Lung (tissue), 12 donors: ENCODE results near the gene CAMK2B. TPM values are rescaled to one million over a fixed set of nuclear protein-coding genes. Genes with fewer than 3 reads are reported as not detected.

ENCODE experiments used
- ATAC-seq: fragments of 200-7000 bp; cut with Tn5 transposase; one replicate; pipeline ENCODE4 v1.9.1; 2020; ENCODE audit warnings: moderate number of reproducible peaks; ENCODE audit not compliant: insufficient read depth, low FRiP score
- DNase-seq, 3 donors: peaks; one replicate each; pipeline ENCODE4 v3.0.0-alpha.2; 2013 to 2017
- H3K27ac ChIP-seq, 2 donors: one replicate each; pipeline ENCODE4 v1.5.1; 2013; ENCODE audit warnings: mild to moderate bottlenecking in 2 of 2, moderate library complexity in 2 of 2, control low read depth in 1 of 2, inconsistent platforms in 1 of 2, low read depth in 1 of 2, low read length in 1 of 2
- H3K27me3 ChIP-seq, 3 donors: one replicate each; pipeline ENCODE4 v1.5.1; 2013; ENCODE audit warnings: low read length in 2 of 3; ENCODE audit not compliant: control insufficient read depth in 3 of 3, insufficient read depth in 3 of 3
- H3K36me3 ChIP-seq, 4 donors: one replicate each; pipeline ENCODE4 v1.5.1; 2013; ENCODE audit warnings: low read length in 4 of 4, mild to moderate bottlenecking in 1 of 4, moderate library complexity in 1 of 4; ENCODE audit not compliant: control insufficient read depth in 4 of 4, insufficient read depth in 4 of 4
- H3K4me1 ChIP-seq, 5 donors: one replicate each; pipeline ENCODE4 v1.5.1; 2013; ENCODE audit warnings: low read length in 5 of 5, mild to moderate bottlenecking in 2 of 5, moderate library complexity in 1 of 5; ENCODE audit not compliant: control insufficient read depth in 5 of 5, insufficient read depth in 5 of 5
- H3K4me3 ChIP-seq: one replicate; pipeline ENCODE4 v1.5.1; 2013; ENCODE audit warnings: mild to moderate bottlenecking, control low read depth, moderate library complexity
- H3K9ac ChIP-seq, 2 donors: one replicate each; pipeline ENCODE4 v1.5.1; 2013; ENCODE audit warnings: low read length in 2 of 2, control low read depth in 1 of 2; ENCODE audit not compliant: insufficient read depth in 1 of 2
- H3K9me3 ChIP-seq, 4 donors: one replicate each; pipeline ENCODE4 v1.5.1; 2013; ENCODE audit warnings: low read length in 3 of 4, mild to moderate bottlenecking in 1 of 4, moderate library complexity in 1 of 4; ENCODE audit not compliant: control insufficient read depth in 4 of 4, insufficient read depth in 3 of 4
- WGBS, 2 donors: extraction: QIAGEN DNeasy Blood & Tissue Kit; methylation state at CpG; one replicate each; pipeline ENCODE4 v1.1.7; 2013; 5-methylcytosine and 5-hydroxymethylcytosine counted together
- polyA plus RNA-seq, 2 donors: library from polyadenylated mRNA; stranded (reverse); fragments of 200-250 nt; gene quantifications; one replicate each; pipeline ENCODE4 v1.2.1, GENCODE V29; 2013
- total RNA-seq, 2 donors: library from RNA; depleted of rRNA in 1 of 2; stranded (reverse); fragments of >200 nt in 1 of 2; gene quantifications; one replicate each; pipeline ENCODE4 v1.2.1, GENCODE V29; 2014 to 2021
- TF ChIP-seq, protein P1 (sequence below): IDR thresholded peaks from 2 replicates; pipeline ENCODE4 v1.5.1; 2012; ENCODE audit warnings: mild to moderate bottlenecking; ENCODE audit errors: control extremely low read depth, extremely low read depth
- donor health status: control.
- donor health status: control.
- donor health status: Bipolar disorder and iron deficiency.
- donor health status: healthy.
- donor health status: DM: yes; HTN: yes; CAD: no.

The CAMK2B gene
- total and polyA plus RNA-seq, 4 donors, result 0.12 to 0.80 (median 0.33) TPM

DNA sequence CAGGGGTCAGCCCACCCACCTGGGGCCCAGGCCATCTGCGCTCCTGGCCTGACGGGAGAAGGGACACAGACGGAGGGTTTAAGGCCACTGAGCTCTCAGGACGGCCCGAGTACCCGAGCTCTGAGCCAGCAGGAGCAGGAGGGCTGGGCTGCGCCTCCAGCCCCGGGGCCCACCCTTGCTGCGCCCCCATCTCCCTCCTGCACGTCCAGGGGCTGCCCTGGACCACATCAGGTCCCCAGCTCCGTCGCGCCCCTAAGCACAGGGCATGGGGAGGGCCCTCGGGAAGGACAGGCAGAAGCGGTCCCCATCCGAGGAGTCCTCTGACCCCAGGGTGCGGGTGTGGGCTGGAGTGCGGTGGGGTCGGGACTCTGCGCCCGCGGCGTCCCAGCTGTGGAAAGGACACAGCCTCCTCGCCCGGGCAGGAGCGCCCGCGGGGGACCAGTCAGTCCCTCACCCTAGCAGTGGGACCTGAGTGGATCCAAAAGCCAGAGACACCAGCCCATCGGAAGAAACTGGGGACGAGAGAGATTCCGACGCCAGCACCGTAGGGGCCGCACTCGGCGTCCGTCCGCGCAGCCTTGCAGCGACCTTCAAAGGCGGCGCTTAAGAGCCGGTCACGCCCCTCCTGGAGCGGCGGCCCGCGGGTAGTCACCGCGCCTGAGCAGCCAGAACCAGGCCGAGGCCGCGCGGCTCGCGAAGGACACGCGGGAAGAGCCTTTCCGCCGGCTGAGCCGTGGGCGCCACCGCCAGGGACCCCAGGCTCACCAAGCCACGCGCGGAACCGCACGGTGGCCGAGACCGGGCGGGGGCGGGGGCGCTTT lies 15.9 kb downstream of the CAMK2B start:
- 19 to 20% methylated on average over 67 to 73 of the region's 73 CpGs for WGBS, 2 donors
- peak; percentile 71 to 85 (median 78) for DNase-seq

DNA sequence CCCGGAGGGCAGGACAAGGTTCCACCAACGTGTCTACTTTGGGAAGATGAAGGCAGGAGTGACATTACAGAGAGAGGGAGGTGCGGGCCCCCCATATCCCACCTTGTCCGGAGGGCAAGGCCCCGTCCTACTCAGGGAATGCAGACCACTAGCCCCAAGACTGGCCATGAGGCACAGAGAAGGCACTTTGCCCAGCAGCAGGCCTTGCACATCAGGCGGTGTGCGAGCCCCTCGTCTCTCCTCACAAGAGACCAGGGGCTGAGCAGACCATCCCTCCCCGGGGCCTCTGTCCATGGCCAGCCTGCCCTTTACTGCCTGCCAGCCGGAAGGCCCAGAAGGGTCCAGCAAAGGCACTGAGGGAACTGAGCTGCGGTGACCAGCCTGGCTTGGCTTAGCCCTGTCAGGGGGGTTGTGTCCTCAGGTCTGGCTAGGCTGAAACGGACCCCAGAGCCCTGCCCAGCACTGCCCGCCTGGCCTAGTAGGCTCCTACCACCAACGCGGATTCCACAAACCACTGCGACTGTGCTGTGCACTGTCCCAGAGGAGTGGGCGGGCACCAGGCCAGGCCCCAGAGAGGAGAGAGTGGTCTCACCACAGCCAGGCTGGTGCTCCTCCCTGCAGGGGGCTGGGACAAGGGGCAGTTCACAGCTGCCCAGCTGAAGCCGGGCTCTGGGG lies 16.7 kb downstream of the CAMK2B start:
- H3K36me3 ChIP-seq, result no peaks in the 10 kb centered on the region
- DNase-seq (peak in 1 of 3 donors; percentile 11), ATAC-seq (no peak)
- H3K9me3 ChIP-seq, result peaks cover 0 to 4% (median 0%) of the 10 kb centered on the region in 4 donors
- peaks cover 0 to 5% (median 0%) of the 10 kb centered on the region in 5 donors for H3K4me1 ChIP-seq
- WGBS, 2 donors, result 93 to 95% methylated on average over 17 to 18 of the region's 18 CpGs
- peaks cover 0 to 3% (median 0%) of the 10 kb centered on the region in 3 donors for H3K27me3 ChIP-seq
- peak overlapping the region in 1 of 2 donors; percentile 57 for H3K27ac ChIP-seq
- H3K4me3 ChIP-seq, result no peak overlapping the region
- no peak overlapping the region for H3K9ac ChIP-seq
- TF ChIP-seq, protein P1, sequence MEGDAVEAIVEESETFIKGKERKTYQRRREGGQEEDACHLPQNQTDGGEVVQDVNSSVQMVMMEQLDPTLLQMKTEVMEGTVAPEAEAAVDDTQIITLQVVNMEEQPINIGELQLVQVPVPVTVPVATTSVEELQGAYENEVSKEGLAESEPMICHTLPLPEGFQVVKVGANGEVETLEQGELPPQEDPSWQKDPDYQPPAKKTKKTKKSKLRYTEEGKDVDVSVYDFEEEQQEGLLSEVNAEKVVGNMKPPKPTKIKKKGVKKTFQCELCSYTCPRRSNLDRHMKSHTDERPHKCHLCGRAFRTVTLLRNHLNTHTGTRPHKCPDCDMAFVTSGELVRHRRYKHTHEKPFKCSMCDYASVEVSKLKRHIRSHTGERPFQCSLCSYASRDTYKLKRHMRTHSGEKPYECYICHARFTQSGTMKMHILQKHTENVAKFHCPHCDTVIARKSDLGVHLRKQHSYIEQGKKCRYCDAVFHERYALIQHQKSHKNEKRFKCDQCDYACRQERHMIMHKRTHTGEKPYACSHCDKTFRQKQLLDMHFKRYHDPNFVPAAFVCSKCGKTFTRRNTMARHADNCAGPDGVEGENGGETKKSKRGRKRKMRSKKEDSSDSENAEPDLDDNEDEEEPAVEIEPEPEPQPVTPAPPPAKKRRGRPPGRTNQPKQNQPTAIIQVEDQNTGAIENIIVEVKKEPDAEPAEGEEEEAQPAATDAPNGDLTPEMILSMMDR, result no peak

More for the DNA sequence above, 15.9 kb downstream of the CAMK2B start:
- TF ChIP-seq, protein P1, result no peak
- Histone ChIP-seq H3K4me3 (peak overlapping the region; percentile 14), H3K9ac (peak overlapping the region in 1 of 2 donors; percentile 25), H3K9me3 (peaks cover 0 to 4% (median 0%) of the 10 kb centered on the region in 4 donors), H3K4me1 (peaks cover 0 to 5% (median 0%) of the 10 kb centered on the region in 5 donors), H3K27me3 (peaks cover 0 to 3% (median 0%) of the 10 kb centered on the region in 3 donors), H3K27ac (peak overlapping the region in 1 of 2 donors; percentile 57), H3K36me3 (no peaks in the 10 kb centered on the region)
- ATAC-seq, result peak; percentile 83

DNA sequence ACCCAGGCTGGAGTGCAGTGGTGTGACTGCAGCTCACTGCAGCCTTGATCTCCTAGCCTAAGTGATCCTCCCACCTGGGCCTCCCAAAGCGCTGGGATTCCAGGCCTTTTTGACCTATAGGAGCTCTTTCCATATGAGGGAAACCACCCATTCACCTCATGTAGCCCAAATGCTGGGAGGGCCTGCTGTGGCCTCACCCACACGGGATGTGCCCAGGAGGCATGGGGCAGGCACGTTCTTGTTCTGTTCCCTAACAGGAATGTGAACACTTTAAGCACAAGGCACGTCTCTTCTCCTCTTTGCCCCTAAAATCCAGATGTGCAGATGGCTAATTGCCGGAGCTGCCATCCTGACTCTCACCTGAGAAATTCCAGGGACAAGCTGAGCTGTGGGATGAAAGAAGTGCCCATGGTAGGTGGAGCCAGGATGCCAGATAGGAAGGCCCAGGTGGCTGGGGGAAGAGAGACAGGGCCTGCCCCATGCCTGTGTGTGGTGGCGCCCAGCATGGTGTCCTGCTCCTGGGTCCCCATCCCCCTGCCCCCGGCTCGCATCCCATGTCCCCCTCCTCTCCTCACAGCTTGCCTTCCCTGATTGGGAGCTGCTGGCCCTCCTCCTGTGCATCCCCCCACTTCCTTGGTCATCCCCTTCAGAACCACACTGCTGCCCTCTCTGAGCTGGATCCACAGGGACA lies 17.3 kb downstream of the CAMK2B start:
- peaks cover 0 to 5% (median 0%) of the 10 kb centered on the region in 5 donors for H3K4me1 ChIP-seq
- TF ChIP-seq, protein P1, result no peak
- DNase-seq, result peak in 1 of 3 donors; percentile 10
- H3K9me3 ChIP-seq, result peaks cover 0 to 4% (median 0%) of the 10 kb centered on the region in 4 donors
- WGBS, 2 donors, result 88 to 92% methylated on average over 8 of the region's 8 CpGs
- H3K27ac ChIP-seq, result peak overlapping the region in 1 of 2 donors; percentile 13
- H3K36me3 ChIP-seq, result no peaks in the 10 kb centered on the region
- no peak overlapping the region for H3K4me3 ChIP-seq
- H3K27me3 ChIP-seq, result peaks cover 0 to 3% (median 0%) of the 10 kb centered on the region in 3 donors
- ATAC-seq, result no peak
- no peak overlapping the region for H3K9ac ChIP-seq
